Measurements from ENCODE around the gene C1QTNF4.
A peak's percentile ranks its signal among the peaks of the same experiment; 100 is the strongest.

C1QTNF4 gene

DNA sequence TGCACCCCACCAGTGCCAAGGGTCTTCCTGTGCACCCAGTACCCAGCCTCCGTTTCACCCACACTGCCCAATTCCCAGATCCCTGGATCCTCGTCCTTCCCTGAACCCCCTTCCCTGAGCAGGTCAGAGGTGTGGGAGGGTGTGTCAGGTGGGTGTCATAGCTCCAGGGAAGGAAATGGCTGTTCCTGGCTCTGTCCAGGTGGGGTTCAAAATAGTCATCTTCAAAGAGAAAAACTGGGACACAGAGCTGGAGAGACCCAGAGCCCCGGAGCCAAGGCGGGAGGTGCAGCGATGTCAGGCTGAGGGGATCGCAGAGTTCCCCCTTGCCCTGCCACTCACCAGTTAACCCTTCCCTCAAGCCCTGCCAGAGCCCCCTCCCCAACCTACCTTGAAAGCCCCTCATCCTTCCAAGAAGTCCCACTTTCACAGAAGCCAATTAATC, 698 bp downstream of the C1QTNF4 start:
- no peak for DNase-seq (ENCODE audit: low read depth in 3 of 3)

DNA sequence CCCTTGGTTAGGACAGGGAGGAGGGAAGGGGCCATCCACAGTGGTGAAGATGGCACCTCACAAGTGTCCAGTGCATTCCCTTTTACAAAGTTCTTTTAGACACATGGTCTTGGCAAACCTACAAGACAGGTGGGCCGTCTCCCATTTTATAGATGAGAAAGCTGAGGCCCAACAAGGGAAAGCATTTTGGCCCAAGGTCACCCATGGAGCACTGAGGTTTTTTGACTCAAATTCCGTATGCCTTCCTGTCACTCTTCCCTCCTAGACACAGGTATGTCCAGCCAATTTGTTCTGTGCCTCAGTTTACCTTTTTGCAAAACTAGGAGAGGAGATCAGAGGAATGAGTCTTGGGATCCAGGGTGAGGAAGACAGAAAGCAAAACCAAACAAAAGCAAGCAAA, 1.2 kb downstream of the C1QTNF4 start:
- DNase-seq (ENCODE audit: low read depth in 3 of 3), result no peak

DNA sequence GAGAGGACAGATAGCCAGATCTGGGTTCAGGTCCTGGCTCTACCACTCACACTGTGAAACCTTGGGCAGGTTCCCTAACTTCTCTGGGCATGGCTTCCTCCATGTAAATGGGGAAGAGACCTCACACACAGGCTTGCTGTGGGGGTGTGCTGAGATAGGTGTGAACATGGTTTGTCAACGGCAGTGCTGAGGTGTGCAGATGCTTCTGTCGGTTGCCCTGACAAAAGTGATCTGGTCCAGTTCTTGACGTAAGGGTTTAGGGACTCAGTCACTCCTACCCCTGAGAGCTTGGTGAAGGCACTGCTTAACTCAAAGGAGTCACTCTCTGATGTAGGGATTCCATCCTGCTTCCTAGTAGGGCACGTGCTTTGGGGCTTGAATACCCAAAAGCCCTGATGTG, 2.0 kb downstream of the C1QTNF4 start:
- no peak for DNase-seq (ENCODE audit: low read depth in 3 of 3)

DNA sequence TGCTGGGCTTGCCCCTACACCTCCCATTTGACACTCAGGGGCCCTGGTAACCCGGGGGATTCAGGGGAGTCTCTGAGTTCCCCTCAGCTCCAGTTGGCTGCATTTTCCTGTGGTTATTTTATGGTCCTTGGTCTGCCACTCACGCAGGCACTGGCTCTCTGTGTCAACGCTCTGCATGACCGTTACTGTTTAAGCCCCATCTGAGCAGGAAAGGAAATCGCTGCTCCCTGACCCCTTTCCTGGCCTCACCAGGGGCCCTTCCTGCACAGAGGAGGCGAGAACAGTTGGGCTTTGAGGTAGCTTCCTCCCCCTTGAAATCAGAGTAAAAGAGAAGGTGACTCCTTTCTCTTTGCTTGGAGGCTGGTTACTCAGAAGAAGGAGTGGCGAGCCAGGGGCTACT, 2.4 kb downstream of the C1QTNF4 start:
- DNase-seq (ENCODE audit: low read depth in 3 of 3), result no peak

DNA sequence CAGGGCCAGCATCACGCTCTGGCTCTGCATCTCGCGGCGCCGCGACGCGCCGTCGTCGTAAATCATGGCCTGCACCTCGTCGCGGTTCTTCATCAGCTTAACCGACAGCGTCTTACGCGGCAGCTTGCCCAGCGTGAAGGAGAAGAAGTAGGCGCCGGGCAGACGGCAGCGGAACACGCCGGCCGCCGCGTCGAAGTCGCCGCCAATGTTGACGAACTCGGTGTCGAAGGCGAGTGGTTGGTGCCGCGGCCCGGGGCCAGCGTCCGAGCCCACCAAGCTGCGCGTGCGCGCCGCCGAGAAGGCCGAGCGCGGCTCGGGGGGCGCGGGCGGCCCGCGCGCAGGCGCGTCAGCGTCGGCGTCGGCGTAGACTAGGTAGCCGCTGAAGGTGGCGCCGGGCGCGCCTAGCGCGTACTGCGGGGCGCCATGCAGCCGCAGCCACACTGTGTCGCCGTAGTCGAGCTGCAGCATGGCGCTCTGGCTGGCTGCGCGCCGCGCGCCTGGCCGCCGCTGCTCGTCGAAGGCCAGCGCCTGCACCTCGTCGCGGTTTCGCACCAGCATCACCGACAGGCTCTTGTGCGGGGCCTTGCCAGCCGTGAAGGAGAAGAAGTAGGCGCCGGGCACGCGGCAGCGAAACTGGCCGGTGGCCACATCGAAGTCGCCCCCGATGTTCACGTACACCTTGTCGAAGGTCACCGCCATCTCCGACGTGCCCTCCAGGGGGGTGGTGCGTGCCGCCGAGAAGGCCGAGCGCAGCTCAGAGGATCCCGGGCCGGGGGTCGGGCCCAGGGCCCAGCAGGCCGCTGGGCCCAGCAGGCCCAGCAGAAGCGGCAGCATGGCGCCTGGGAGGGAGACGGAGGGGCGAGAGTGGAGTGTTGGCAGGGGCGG, 4.0 kb downstream of the C1QTNF4 start:
- no peak for DNase-seq (ENCODE audit: low read depth in 3 of 3)

DNA sequence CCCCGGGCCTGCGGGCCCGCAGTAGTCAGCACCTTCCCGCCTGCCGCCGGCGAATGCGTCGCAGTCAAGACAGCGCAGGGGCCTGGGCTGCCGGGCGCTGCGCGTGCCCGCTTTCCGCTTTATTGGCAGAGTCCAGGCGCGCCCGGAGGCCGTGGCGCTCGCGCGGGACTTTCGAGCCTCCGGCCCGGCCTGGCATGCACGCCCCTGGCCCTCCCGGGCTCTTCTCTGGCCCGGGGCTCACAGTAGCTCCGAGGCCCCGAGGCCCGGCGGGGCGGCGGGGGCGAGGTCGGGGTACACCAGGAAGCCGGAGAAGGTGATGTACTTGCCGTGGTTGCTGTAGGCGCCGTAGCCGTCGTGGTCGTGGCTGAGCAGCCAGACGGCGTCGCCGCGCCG, 4.6 kb downstream of the C1QTNF4 start:
- no peak for DNase-seq (ENCODE audit: low read depth in 3 of 3)

DNA sequence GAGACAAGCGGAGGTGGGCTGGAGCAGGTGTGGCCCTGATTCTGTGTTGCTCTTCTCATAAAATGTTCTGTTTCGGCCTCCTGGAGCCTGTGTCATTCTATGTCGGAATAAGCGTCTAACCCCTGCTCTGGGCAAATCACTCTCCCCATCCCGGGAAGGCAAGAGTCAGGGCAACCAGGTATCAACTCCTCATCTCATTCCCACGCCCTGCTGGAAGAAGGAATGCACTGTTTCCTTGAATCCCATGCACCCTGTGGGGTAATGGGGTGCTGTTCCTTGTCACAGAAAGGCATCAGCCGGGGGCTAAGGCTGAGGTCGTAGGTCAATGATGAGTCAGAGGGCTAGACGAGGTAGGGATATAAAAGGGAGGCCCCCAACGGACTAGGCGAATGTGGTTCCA, 5.1 kb downstream of the C1QTNF4 start:
- DNase-seq (ENCODE audit: low read depth in 3 of 3), result no peak

DNA sequence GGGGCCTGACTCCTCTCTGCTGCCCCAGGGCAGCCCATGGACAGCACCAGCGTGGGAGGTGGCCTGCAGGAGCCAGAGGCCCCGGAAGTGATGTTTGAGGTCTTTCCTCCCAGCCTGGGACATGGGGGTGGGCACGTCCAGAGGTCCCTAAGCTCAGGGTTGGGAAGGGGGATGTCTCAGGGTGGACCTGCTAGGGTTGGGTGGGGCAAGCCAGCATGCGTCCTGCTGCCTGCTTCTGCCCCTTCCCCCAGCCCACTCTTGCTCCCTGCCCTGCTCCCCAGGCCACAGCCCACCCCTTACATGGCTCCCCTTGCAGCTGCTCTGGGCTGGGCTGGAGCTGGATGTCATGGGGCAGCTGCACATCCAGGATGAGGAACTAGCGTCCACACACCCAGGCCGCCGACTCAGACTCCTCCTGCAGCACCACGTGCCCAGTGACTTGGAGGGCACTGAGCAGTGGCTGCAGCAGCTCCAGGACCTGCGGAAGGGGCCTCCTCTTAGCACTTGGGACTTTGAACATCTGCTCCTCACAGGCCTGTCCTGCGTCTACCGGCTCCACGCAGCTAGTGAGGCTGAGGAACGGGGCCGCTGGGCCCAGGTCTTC, 6.4 kb downstream of the C1QTNF4 start:
- no peak for DNase-seq (ENCODE audit: low read depth in 3 of 3)

DNA sequence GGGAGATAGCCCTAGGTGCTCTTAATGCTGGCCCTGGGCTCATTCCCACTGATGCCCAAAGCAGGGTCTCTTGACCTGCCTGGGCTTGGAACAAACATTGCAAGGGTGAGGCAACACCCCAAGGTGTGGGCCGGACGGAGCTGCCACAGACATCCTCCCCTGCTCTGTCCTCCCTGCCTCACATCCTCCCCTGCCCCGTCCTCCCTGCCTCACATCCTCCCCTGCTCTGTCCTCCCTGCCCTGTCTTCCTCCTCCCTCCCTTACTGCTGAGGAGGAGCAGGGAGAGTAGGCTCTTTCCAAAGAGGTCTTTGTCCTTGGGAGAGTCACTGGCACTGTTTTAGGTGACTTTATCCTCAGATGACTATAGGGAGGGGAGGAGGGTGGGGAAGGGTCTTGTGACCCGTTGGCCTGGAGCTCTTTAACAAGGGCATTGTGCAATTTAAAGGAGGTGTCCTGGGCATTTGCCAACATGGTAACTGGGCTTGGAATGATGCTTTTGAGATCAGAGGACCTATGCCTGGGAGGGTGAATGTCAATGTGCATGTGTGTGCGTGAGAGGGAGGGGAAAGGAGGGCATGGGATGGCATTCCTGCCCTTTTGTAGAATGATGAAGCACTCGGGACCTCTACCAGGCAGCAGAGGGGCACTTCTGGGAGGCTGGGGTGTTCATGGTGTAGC, 7.0 kb downstream of the C1QTNF4 start:
- DNase-seq (ENCODE audit: low read depth in 3 of 3), result no peak

DNA sequence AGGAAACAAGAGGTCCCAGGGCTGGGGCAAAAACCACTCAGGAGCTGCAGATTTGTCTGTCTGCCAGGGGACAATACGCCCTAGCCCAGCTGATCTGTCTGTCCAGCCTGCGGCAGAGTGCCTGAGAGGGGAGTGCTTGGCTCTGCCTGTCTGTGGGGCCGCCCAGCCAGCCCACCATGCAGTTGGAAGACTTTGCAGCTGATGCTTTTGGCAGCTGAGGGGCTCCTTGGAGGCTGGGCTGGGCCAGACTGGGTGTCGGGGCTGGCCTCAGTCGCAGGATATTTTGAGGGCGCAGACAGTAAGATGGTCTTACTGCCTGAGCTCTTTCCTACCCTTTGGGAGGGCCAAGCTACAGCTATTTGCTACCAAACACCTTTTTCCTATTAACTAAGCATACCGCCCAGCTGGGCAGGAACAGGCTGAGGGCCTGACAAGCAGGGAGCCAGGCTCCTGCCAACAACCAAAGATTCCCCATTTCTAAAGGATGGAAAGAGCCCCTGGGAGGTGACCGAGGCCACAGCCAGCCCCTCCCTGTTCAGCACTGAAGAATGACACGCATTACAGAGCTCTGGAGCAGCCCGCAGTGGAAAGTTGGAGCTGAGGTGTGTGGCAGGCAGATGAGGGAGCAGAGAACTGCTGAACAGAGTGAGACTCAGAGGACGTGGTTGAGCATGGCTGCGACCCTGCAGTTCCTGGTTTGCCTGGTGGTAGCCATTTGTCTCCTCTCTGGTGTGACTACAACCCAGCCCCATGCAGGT, 7.9 kb downstream of the C1QTNF4 start, which contains the start of gene FAM180B:
FAM180B (plus strand) TSS at position 581 of the 758 bp plus-strand sequence; CDS start at position 672, 91 bp downstream.
- DNase-seq (ENCODE audit: low read depth in 3 of 3), result no peak

DNA sequence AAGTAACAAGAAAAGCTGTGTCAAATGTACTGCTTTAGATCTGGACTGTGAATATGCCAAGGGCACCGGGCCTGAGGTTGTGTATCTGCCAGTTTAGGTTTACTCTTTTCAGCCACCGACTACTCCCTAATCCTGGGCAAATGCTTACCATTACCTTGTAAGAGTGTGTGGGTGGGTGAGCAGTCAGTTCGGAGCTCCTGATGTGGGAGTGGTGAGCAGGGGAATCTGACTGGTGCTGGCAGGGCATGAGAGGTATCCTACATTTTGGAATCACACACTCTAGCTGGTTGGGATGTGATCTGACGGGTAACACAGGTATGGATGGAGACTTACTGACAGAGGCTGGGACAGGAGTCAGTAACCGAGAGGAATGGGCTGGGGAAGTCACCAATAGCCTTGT, 10.4 kb downstream of the C1QTNF4 start:
- no peak for DNase-seq (ENCODE audit: low read depth in 3 of 3)

DNA sequence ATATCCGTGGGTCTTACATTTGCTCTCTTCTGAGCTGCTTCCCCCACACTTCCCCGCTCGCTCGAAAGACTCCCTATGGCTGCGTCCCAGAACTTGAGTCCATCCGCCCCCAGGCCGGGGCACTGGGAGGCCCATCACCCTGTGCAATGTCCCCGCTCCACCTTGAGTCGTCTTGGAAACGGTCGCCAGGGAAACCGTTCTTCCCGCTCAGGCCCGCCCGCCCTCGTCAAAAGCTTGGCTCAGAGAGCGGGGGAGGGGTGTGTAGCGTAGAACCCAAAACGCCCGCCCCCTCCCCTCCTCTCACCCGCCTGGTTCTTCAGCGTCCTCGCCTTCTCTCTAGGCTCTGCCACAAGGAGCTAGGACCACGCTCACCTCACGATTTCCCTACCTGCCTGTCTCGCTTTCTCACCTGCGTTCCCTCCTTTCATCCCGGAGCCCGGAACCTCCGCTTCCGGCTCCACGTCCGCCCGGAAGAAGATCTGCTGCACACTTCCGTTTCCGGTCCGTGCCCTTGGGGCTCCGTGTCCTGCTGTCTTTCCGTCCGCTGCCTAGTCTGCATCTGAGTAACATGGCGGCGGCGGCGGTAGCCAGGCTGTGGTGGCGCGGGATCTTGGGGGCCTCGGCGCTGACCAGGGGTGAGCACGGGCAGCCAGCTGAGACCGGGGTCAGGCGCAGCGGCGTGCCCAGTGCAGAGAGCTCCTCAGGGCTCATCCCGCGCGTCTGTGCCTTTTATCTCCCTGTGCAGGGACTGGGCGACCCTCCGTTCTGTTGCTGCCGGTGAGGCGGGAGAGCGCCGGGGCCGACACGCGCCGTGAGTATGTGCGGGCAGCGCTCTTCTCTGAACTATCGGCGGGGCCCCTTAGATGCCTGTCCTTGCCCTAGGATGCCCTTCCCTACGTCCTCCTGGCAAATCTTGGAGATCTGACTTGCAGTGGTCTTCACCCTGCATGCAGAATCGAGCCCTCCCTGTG, 15.4 kb downstream of the C1QTNF4 start, which contains the start of the genes KBTBD4 and NDUFS3:
KBTBD4 (minus strand) TSS at position 447 of the 971 bp plus-strand sequence; CDS start at position 428, 19 bp downstream.
NDUFS3 (plus strand) TSS at position 551 of the 971 bp plus-strand sequence; CDS start at position 569, 18 bp downstream.
- peak; percentile 81 to 84 (median 83) for DNase-seq (ENCODE audit: low read depth in 3 of 3)

DNA sequence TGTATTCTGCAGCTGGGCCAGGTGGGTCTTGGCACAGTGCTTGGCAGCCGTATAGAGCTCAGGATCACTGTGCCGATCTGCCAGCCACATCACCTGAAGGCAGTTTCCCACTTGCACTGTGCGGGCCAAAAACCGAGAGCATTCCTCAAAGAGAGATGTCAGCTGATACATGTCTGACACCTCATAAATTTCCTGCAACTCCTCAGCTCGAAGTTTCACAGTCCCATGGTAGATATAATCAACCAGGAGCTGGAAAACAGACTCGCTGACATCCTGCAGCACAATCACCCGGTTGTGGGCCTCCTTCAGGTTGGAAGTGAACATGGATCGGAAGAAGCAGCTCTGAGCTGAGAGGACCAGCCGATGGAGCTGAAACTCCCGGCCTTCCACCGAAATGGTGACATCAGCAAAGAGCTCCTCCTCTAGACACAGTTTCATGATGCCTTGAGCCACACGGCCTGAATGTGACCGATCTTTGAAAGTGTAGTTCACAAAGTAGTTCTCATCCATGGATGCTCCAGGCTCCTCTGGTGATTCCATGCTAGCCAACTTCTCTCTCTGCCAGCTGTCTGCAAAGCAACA, 16.7 kb downstream of the C1QTNF4 start:
- no peak for DNase-seq (ENCODE audit: low read depth in 3 of 3)

DNA sequence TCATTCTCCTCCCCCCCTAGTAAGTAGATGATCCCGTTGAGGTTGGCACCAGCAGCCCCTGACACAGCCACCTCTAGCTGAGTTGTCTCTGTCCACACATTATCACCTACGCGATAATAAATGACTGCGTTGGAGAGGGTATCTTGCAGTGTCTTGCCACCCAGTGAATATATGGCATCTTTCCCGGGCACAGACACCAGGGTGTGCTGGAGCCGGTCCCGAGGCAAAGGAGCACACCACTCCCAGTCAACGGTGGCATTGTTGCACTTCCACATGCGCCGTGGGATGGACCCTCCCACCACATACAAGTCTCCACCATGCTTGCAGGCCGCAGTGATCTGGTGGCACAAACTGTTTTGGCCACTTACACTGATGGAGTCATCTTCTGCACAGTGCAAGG, 20.9 kb downstream of the C1QTNF4 start:
- DNase-seq (ENCODE audit: low read depth in 3 of 3), result no peak

DNA sequence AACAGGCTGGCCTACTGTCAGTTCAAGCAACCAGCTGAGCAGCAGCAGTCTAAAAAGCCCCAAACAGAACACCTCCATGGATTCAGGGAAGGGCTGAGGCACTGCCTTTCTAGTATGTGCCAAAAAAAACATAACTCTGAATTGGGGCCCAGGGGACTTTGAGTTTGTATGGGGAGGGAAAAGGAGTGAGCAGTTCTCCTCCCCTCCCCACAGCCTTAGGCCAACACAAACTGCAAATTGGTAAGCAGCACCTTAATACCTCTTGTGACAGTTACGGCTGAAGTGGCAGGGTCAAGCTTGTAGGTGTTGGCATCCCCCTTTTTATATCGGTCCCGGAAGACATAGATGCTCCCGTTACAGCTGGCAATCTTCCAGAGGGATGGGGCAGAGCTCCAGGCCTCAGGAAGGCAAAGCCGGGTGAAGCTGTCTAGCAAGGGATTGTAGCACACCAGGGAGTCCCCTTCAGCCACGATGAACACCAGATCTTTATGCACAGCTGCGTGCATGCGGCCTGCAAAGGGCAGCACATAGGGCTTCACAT, 21.4 kb downstream of the C1QTNF4 start:
- no peak for DNase-seq (ENCODE audit: low read depth in 3 of 3)

DNA sequence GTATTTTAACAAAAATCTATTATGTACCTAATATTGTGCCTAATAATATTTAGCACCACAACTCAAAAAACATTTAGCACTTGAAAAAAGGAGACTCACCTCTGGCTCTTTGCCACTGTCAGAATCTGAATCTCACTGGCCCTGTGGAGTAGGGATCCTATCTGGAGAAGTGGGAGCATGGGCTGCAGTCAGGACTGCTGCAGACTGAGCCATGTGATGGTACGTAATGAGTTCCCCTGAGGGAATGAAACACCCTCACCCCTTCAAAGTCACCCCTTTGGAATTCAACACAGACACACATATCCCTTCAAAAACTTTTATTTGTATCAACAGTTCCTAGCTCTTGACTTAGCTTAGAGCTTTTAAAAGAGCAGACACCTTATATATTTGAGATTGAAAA, 22.3 kb downstream of the C1QTNF4 start:
- no peak for DNase-seq (ENCODE audit: low read depth in 3 of 3)

DNA sequence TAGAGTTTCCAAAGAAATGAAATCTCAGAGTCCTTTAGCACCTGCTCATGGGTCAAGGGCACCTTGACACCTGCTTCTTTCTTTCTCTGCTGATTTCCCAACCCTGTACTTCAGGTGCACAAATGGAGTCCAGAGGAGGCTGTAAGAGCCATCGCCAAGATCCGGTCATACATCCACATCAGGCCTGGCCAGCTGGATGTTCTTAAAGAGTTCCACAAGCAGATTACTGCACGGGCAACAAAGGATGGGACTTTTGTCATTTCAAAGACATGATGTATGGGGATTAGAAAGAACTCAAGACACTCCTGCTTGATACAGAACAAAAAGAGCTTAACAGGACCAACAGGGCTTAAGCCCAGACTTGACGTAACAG, 22.9 kb downstream of the C1QTNF4 start:
- no peak for DNase-seq (ENCODE audit: low read depth in 3 of 3)

DNA sequence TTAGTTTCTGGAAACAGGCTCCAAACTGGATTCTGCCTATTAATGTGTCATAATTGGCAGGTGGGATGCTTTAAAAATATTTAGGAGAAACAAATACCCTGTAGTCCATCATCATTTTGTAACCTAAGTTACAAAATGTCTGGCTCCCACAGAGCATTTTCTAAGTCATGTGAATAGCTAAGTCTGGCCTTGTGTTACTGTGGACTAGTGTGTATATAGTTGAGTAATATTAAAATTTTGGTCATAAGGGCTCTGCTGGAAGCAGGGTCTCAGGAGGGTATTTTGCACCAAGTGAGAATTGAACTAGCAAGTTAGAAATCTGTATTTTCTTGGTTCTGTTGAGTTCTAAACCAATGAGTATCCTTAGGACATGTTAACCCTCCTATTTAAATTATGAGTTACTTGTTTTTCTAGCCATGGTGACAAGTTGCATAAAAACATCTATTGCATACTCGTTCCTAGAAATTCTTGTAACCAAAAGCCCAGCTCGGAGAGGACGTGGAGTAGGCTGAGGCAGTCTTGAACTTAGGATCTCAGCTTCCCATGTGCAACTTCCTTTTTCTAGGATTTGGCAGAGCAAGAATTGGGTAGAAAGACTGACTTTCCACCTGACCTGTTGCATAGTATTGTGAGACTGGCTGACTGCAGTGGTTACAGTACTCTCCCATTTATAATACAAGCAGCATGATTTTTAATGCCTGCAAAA, 23.4 kb downstream of the C1QTNF4 start:
- no peak for DNase-seq (ENCODE audit: low read depth in 3 of 3)

DNA sequence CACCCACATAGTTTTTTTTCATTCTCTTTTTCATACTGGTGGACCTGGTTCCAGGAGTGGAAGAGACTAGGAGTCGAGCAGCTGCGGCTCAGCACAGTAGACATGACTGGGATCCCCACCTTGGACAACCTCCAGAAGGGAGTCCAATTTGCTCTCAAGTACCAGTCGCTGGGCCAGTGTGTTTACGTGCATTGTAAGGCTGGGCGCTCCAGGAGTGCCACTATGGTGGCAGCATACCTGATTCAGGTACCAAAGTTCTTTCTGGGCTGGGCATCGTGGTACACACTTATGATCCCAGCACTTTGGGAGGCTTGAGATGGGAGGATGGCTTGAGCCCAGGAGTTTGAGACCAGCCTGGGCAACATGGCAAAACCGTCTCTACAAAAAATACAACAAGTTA, 24.6 kb downstream of the C1QTNF4 start:
- no peak for DNase-seq (ENCODE audit: low read depth in 3 of 3)

Measured in stimulated activated CD4-positive, alpha-beta T cell treated with anti-CD3 and anti-CD28 coated beads, TNF-alpha, amount 100 ng/mL, for 48 hours (primary cell).